HT1080 (cell line): ENCODE results near the gene OR5T1. TPM values are rescaled to one million over a fixed set of nuclear protein-coding genes. Genes with fewer than 3 reads are reported as not detected.

ENCODE experiments used
- DNase-seq: peaks from one replicate; pipeline ENCODE4 v3.0.0-alpha.2; 2015; ENCODE audit warnings: low read depth
- polyA plus RNA-seq, 2 experiments: library from polyadenylated mRNA; depleted of rRNA; stranded (reverse); fragments of >200 nt; gene quantifications; 2 replicates each; pipeline ENCODE4 v1.2.3, GENCODE V29; 2015
- total RNA-seq: library from RNA; depleted of rRNA; stranded (reverse); fragments of >200 nt; shearing (Covaris generic); gene quantifications from 2 replicates; pipeline ENCODE4 v1.2.3, GENCODE V29; 2014; rRNA removed

OR5T1 gene
- not detected in 2 replicates for total RNA-seq
- polyA plus RNA-seq (2015; cell fraction: cytosol; rRNA removed) = not detected in 2 replicates
- not detected in 2 replicates for polyA plus RNA-seq (2015; cell fraction: nucleus; rRNA removed)

- DNase-seq = no peak
Observed at GRCh38 chr11:56273854-56274253, at the start of gene OR5T1. Gene OR5T1 (plus strand): TSS chr11:56274154. CDS start chr11:56275639, 1,485 bp downstream.

GRCh38 chr11:56234155-56234554, 39.8 kb upstream of the OR5T1 start, which contains the start of gene OR5T2:
Gene OR5T2 (minus strand): TSS chr11:56234255. CDS start chr11:56233062, 1,193 bp downstream.
- no peak for DNase-seq

GRCh38 chr11:56251954-56252353, 22.0 kb upstream of the OR5T1 start, which contains the start of gene OR5T3:
Gene OR5T3 (plus strand): TSS chr11:56252254. CDS start chr11:56252254, 0 bp downstream.
- no peak for DNase-seq

GRCh38 chr11:56271092-56271491, 2.9 kb upstream of the OR5T1 start:
- no peak for DNase-seq

- DNase-seq = no peak
Observed at GRCh38 chr11:56292154-56292553, 18.2 kb downstream of the OR5T1 start, which contains the start of gene OR8H1. Gene OR8H1 (minus strand): TSS chr11:56292254. CDS start chr11:56291062, 1,192 bp downstream.

GRCh38 chr11:56296898-56297297, 22.9 kb downstream of the OR5T1 start:
- DNase-seq = no peak

- no peak for DNase-seq
Observed at GRCh38 chr11:56307836-56308235, 33.9 kb downstream of the OR5T1 start.

GRCh38 chr11:56314844-56315243, 40.9 kb downstream of the OR5T1 start, which contains the start of gene OR8K3:
Gene OR8K3 (plus strand): TSS chr11:56315144. CDS start chr11:56318307, 3,163 bp downstream.
- no peak for DNase-seq

Other genes with a start within 250 kb of the OR5T1 start
- not detected in 2 replicates for gene OR5AS1, start 246.5 kb upstream of the OR5T1 start, total RNA-seq
- not detected in 2 replicates for gene OR8I2, start 180.8 kb upstream of the OR5T1 start, total RNA-seq
- gene OR8H2, start 170.5 kb upstream of the OR5T1 start, total RNA-seq = not detected in 2 replicates
- gene OR8H3, start 151.8 kb upstream of the OR5T1 start, total RNA-seq = not detected in 2 replicates
- not detected in 2 replicates for gene OR8J3, start 134.0 kb upstream of the OR5T1 start, total RNA-seq
- gene OR8K5, start 113.8 kb upstream of the OR5T1 start, total RNA-seq = not detected in 2 replicates
- not detected in 2 replicates for gene OR5J2, start 97.5 kb upstream of the OR5T1 start, total RNA-seq
- gene OR5T2, start 39.9 kb upstream of the OR5T1 start, total RNA-seq = not detected in 2 replicates
- gene OR5T3, start 21.9 kb upstream of the OR5T1 start, total RNA-seq = not detected in 2 replicates
- gene OR8H1, start 18.1 kb downstream of the OR5T1 start, total RNA-seq = not detected in 2 replicates
- not detected in 2 replicates for gene OR8K3, start 41.0 kb downstream of the OR5T1 start, total RNA-seq
- not detected in 2 replicates for gene OR8K1, start 71.9 kb downstream of the OR5T1 start, total RNA-seq
- not detected in 2 replicates for gene OR8J1, start 80.1 kb downstream of the OR5T1 start, total RNA-seq
- gene OR8U1, start 101.5 kb downstream of the OR5T1 start, total RNA-seq = not detected in 2 replicates
- not detected in 2 replicates for gene OR5AL1, start 138.5 kb downstream of the OR5T1 start, total RNA-seq
- gene OR5M3, start 199.2 kb downstream of the OR5T1 start, total RNA-seq = not detected in 2 replicates
- gene OR5M8, start 217.2 kb downstream of the OR5T1 start, total RNA-seq = not detected in 2 replicates